ENCODE measurements around the gene COQ8B.
"Not testable (repeated sequence)": the region's sequence is repeated elsewhere in the genome, so short reads cannot be mapped to it uniquely, and the experiment has no call there.

The COQ8B gene

GRCh38 chr19:40741527-40742390, 25.1 kb upstream of the COQ8B start:
- DNase-seq (ENCODE audit: low read depth) = no peak

- no peak for DNase-seq (ENCODE audit: low read depth)
Measured at GRCh38 chr19:40740747-40741146, 24.1 kb upstream of the COQ8B start.

- DNase-seq (ENCODE audit: low read depth) = no peak
Measured at GRCh38 chr19:40739871-40740703, 23.4 kb upstream of the COQ8B start.

GRCh38 chr19:40739030-40739839, 22.5 kb upstream of the COQ8B start:
- DNase-seq (ENCODE audit: low read depth) = no peak

- DNase-seq (ENCODE audit: low read depth) = no peak
Measured at GRCh38 chr19:40737102-40737644, 20.5 kb upstream of the COQ8B start.

GRCh38 chr19:40736661-40737060, 20.0 kb upstream of the COQ8B start:
- no peak for DNase-seq (ENCODE audit: low read depth)

GRCh38 chr19:40735013-40735771, 18.5 kb upstream of the COQ8B start:
- no peak for DNase-seq (ENCODE audit: low read depth)

- no peak for DNase-seq (ENCODE audit: low read depth)
Measured at GRCh38 chr19:40733149-40733548, 16.5 kb upstream of the COQ8B start.

GRCh38 chr19:40732304-40732703, 15.6 kb upstream of the COQ8B start:
- not testable (repeated sequence) for DNase-seq (ENCODE audit: low read depth)

GRCh38 chr19:40730065-40730464, 13.4 kb upstream of the COQ8B start:
- DNase-seq (ENCODE audit: low read depth) = not testable (repeated sequence)

- no peak for DNase-seq (ENCODE audit: low read depth)
Measured at GRCh38 chr19:40726279-40726678, 9.6 kb upstream of the COQ8B start.

GRCh38 chr19:40724855-40725254, 8.2 kb upstream of the COQ8B start:
- no peak for DNase-seq (ENCODE audit: low read depth)

GRCh38 chr19:40724315-40724714, 7.6 kb upstream of the COQ8B start:
- no peak for DNase-seq (ENCODE audit: low read depth)

- no peak for DNase-seq (ENCODE audit: low read depth)
Measured at GRCh38 chr19:40723661-40724254, 7.1 kb upstream of the COQ8B start.

GRCh38 chr19:40721936-40722661, 5.4 kb upstream of the COQ8B start:
- DNase-seq (ENCODE audit: low read depth) = no peak

GRCh38 chr19:40721140-40721486, 4.4 kb upstream of the COQ8B start:
- no peak for DNase-seq (ENCODE audit: low read depth)

GRCh38 chr19:40719414-40719894, 2.8 kb upstream of the COQ8B start:
- no peak for DNase-seq (ENCODE audit: low read depth)

GRCh38 chr19:40718774-40719391, 2.2 kb upstream of the COQ8B start:
- no peak for DNase-seq (ENCODE audit: low read depth)

All from CMK (cell line).